COLO829 (cell line): ENCODE results near the gene GMPPB.
A peak's percentile ranks its signal among the peaks of the same experiment; 100 is the strongest.

ENCODE experiments used
- DNase-seq: peaks from one replicate; pipeline ENCODE4 v3.0.0; 2012; ENCODE audit warnings: low spot score

Gene GMPPB

GRCh38 chr3:49727924-49728361 lies 4.2 kb upstream of the GMPPB start:
- no peak for DNase-seq

- DNase-seq: no peak
Observed at GRCh38 chr3:49727154-49727923, 3.6 kb upstream of the GMPPB start.

- no peak for DNase-seq
Observed at GRCh38 chr3:49725906-49726681, 2.3 kb upstream of the GMPPB start.

GRCh38 chr3:49724586-49724985 lies 835 bp upstream of the GMPPB start:
- DNase-seq: no peak

GRCh38 chr3:49723296-49723627 lies 489 bp downstream of the GMPPB start:
- DNase-seq: peak; percentile 54

GRCh38 chr3:49722896-49723295 lies 855 bp downstream of the GMPPB start:
- DNase-seq: no peak

- no peak for DNase-seq
Observed at GRCh38 chr3:49721896-49722781, 1.6 kb downstream of the GMPPB start.

- DNase-seq: no peak
Observed at GRCh38 chr3:49721596-49721895, 2.2 kb downstream of the GMPPB start.

- DNase-seq: no peak
Observed at GRCh38 chr3:49720855-49721595, 2.7 kb downstream of the GMPPB start.

- DNase-seq: peak; percentile 95
Observed at GRCh38 chr3:49719214-49719884, 4.4 kb downstream of the GMPPB start, which contains the start of gene AMIGO3. TSS of gene AMIGO3 (minus strand) at chr3:49719684. CDS start at chr3:49719465, 219 bp downstream.

GRCh38 chr3:49718858-49719213 lies 4.9 kb downstream of the GMPPB start:
- DNase-seq: no peak

- no peak for DNase-seq
Observed at GRCh38 chr3:49717959-49718857, 5.5 kb downstream of the GMPPB start.

- no peak for DNase-seq
Observed at GRCh38 chr3:49717211-49717958, 6.4 kb downstream of the GMPPB start.

GRCh38 chr3:49716691-49717210 lies 7.0 kb downstream of the GMPPB start:
- DNase-seq: no peak

- no peak for DNase-seq
Observed at GRCh38 chr3:49716169-49716568, 7.6 kb downstream of the GMPPB start.

- DNase-seq: no peak
Observed at GRCh38 chr3:49715611-49716121, 8.1 kb downstream of the GMPPB start.

GRCh38 chr3:49714728-49715550 lies 8.8 kb downstream of the GMPPB start:
- DNase-seq: no peak
